GM12875 (cell line): ENCODE results near the gene IFNA6.

ENCODE experiments used
- H3K4me3 ChIP-seq: one replicate; pipeline ENCODE4 v1.5.1; 2011; ENCODE audit warnings: low read depth, low read length, control low read depth
- TF ChIP-seq, protein P1 (sequence below): IDR thresholded peaks from 2 replicates; pipeline ENCODE4 v1.5.1; 2011; ENCODE audit warnings: low read depth, mild to moderate bottlenecking, control low read depth, inconsistent platforms, low read length, moderate library complexity, borderline replicate concordance; ENCODE audit not compliant: insufficient read depth

The IFNA6 gene

DNA sequence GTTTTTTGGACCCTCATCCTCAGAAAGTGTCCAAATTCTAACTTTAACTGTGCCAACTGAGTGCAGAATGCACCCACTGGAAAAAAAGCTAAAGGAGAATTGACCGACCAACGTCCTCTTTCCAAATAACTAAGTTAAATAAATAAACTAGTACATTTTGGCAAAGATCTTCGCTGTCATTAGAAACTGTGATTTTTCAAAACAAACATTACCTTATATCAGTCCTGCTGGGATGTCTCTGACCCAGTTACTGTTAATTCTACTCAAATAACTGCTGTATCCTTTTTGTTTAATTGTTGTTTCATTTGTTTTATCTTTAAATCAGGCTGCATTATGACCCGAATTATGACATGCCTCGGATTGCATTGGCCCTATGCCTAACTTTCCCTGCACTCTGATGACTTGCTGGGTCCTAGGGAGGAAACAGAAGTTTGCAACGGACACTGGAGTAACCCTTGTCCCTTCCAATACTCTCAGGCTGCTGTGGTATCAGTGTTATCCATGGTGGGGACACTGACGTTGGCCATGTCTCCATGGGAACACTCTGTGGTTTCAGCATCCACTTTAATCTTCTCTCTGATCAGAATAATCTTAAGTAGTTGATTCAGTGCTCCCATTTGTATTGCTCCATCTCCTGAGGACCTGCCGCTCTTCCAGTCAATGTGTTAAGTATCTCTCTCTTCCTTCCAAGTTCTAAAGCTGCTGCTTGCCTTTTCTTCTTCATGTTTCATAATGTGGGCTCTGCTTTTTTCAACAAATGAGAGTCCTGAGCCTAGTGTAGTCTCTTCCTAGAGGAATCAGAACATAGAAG lies 34.5 kb downstream of the IFNA6 start:
- TF ChIP-seq, protein P1, sequence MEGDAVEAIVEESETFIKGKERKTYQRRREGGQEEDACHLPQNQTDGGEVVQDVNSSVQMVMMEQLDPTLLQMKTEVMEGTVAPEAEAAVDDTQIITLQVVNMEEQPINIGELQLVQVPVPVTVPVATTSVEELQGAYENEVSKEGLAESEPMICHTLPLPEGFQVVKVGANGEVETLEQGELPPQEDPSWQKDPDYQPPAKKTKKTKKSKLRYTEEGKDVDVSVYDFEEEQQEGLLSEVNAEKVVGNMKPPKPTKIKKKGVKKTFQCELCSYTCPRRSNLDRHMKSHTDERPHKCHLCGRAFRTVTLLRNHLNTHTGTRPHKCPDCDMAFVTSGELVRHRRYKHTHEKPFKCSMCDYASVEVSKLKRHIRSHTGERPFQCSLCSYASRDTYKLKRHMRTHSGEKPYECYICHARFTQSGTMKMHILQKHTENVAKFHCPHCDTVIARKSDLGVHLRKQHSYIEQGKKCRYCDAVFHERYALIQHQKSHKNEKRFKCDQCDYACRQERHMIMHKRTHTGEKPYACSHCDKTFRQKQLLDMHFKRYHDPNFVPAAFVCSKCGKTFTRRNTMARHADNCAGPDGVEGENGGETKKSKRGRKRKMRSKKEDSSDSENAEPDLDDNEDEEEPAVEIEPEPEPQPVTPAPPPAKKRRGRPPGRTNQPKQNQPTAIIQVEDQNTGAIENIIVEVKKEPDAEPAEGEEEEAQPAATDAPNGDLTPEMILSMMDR, result no peak
- H3K4me3 ChIP-seq, result no peak overlapping the region

GRCh38 chr9:21314152-21314551 lies 36.5 kb downstream of the IFNA6 start:
- TF ChIP-seq, protein P1, result no peak
- no peak overlapping the region for H3K4me3 ChIP-seq

DNA sequence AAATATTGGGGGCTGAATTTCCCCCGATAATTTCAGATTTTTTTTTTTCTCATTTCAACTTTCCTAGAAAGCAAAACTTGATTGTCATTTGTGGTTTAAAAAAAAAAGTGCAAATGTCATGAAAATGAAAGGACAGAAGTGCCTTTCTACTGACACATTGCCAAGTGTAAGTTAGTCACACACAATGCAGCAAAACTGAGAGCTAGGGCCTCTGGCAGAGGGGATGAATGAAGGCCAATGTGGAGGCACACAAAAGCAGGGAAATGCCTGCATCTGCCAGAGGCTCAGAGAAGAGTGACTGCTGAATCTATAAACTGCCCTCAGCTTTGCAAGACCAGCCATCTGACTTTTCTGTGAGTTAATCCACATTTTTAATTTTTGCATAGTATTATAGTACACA lies 38.8 kb downstream of the IFNA6 start:
- H3K4me3 ChIP-seq, result no peak overlapping the region
- TF ChIP-seq, protein P1, result no peak

DNA sequence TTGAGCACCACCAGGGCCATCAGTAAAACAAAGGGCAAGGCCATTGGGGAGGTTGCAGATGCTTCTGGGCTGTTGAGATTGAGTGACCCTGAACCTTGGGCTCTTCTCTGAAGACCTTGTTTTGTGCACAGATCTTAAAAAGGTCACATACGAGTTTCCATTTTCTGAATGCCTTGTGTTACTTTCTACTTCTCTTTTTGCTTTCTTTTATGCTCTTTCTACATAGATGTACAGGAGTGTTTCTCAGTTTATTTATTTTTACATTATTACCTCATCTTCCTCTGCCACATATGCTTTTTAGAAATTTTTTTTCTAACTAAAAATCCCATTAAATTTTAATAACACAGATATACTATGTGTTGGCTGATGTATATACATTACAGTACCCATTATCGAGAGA lies 45.5 kb downstream of the IFNA6 start, which contains the start of gene IFNA5:
Gene IFNA5, minus strand, starts transcription at position 101 of the 400 bp plus-strand sequence. Its CDS starts 57 bp downstream, at position 44.
- H3K4me3 ChIP-seq, result no peak within 1 kb of the TSS
- TF ChIP-seq, protein P1, result no peak
